H1 (cell line): Measurements from ENCODE around the gene SYT17. TPM values are rescaled to one million over a fixed set of nuclear protein-coding genes. Genes with fewer than 3 reads are reported as not detected.

ENCODE experiments used
- CTCF ChIP-seq, 3 experiments: IDR thresholded peaks; 1 replicate in 2 of 3; 2 replicates in 1 of 3; pipeline versions ENCODE4 v1.5.1 to v1.6.1; 2011; ENCODE audit warnings: low read length in 3 of 3, mild to moderate bottlenecking in 3 of 3, inconsistent platforms in 2 of 3, low read depth in 1 of 3, moderate library complexity in 1 of 3; ENCODE audit not compliant: insufficient read depth in 1 of 3; ENCODE audit errors: control extremely low read depth in 1 of 3
- FOSL1 ChIP-seq: IDR thresholded peaks from 2 replicates; pipeline ENCODE4 v1.6.1; 2011; ENCODE audit warnings: mild to moderate bottlenecking, low read depth, low read length, moderate library complexity; ENCODE audit not compliant: insufficient read depth
- SAP30 ChIP-seq: fragments of 300-600 bp; sonication (generic); IDR thresholded peaks from 2 replicates; pipeline ENCODE4 v1.7.1; 2012; ENCODE audit warnings: low read length, moderate library complexity, mild to moderate bottlenecking, inconsistent platforms; ENCODE audit not compliant: insufficient read depth, insufficient replicate concordance
- SIRT6 ChIP-seq: IDR thresholded peaks from one replicate; pipeline ENCODE4 v1.7.1; 2012; ENCODE audit warnings: low read length, inconsistent platforms
- polyA plus RNA-seq, 7 experiments: library from polyadenylated mRNA; depleted of rRNA in 3 of 7; stranded (reverse) in 5 of 7; unstranded in 2 of 7; fragments of >200 nt in 5 of 7; fragments of 200-250 nt in 2 of 7; gene quantifications; 1 replicate in 5 of 7; 2 replicates in 1 of 7; 4 replicates in 1 of 7; pipeline versions ENCODE4 v1.2.1 to v1.2.3, GENCODE V29; 2011 to 2013; ENCODE audit warnings: missing spikeins in 2 of 7, mixed read lengths in 2 of 7
- total RNA-seq: library from RNA; stranded (reverse); fragmentation: NEBNext Ultra II Directional; extraction: Animal tissue kit (Norgen Biotek cat#: 25700); gene quantifications from 2 replicates; pipeline ENCODE4 v1.2.1, GENCODE V29; 2021

SYT17 gene
- total and polyA plus RNA-seq, 2 of the 8 experiments (the other 6 are each of a cell fraction or from before 2014, with no cell fraction given) = 5.8 to 18.1 TPM

DNA sequence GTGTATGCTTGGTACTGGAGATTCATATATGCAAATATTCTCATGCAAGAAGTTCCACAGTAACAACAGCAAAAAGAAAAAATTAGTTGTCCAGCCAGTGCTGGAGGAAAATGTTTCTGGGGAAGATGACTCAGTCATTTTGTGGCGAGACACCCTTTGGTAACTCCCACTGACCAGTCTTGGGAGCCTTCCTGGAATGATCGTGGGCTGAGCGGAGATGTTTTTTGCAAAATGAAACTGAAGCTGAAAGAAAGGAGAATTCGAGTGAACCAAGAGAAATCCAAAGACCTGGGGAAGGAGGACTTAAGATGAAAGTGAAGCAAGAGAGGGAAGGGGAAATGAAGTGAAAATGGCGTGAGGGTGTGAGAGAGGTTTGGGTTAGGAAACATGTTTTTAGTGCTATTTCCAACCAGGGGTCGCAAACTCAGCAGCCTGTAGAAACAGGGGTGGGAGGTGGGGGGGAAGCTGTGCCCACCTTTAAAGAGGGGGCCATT, 49.1 kb upstream of the SYT17 start (continued):
- TF ChIP-seq SAP30 (no peak), FOSL1 (no peak), CTCF (IDR thresholded peaks at IDR 0.05; ENCODE audit: control extremely low read depth in 1 of 3, insufficient read depth in 1 of 3, low read depth in 1 of 3, low read length in 3 of 3) (no peak), SIRT6 (no peak)
